Testis (tissue), 5 donors: ENCODE data around the gene NEU1. TPM values are rescaled to one million over a fixed set of nuclear protein-coding genes. Genes with fewer than 3 reads are reported as not detected.
"Not testable (repeated sequence)": the region's sequence is repeated elsewhere in the genome, so short reads cannot be mapped to it uniquely, and the experiment has no call there.

Experiments used
- DNase-seq: peaks from one replicate; pipeline ENCODE4 v3.0.0-alpha.2; 2019
- H3K27ac ChIP-seq, 2 donors: fragments of 200-600 bp; sonication (generic); one replicate each; pipeline ENCODE4 v1.5.1; 2019
- H3K27me3 ChIP-seq: fragments of 200-600 bp; sonication (generic); one replicate; pipeline ENCODE4 v1.5.1; 2019
- H3K36me3 ChIP-seq: fragments of 200-600 bp; sonication (generic); one replicate; pipeline ENCODE4 v1.5.1; 2017; ENCODE audit warnings: low read depth; ENCODE audit errors: missing control alignments
- H3K4me1 ChIP-seq: fragments of 200-600 bp; sonication (generic); one replicate; pipeline ENCODE4 v1.5.1; 2019
- H3K4me3 ChIP-seq, 2 donors: fragments of 200-600 bp; sonication (generic); one replicate each; pipeline ENCODE4 v1.5.1; 2017 to 2019
- H3K9me3 ChIP-seq: fragments of 200-600 bp; sonication (generic); one replicate; pipeline ENCODE4 v1.5.1; 2017
- POLR2A ChIP-seq: fragments of 450-650 bp; IDR thresholded peaks from one replicate; pipeline ENCODE4 v1.6.1; 2017; ENCODE audit warnings: antibody characterized with exemption, mild to moderate bottlenecking, moderate library complexity
- WGBS, 2 donors: methylation state at CpG; one replicate each; pipeline ENCODE4 v1.1.5; 2018; 5-methylcytosine and 5-hydroxymethylcytosine counted together
- intact Hi-C: fragments of 100-400 bp; cut with DNase I; formaldehyde crosslinking; loops from one replicate; pipeline ENCODE4 v1.15.1; 2023; ENCODE audit warnings: low total_unique reads
- long read RNA-seq, 2 donors: transcript quantifications; one replicate each; lab custom pipeline, GENCODE V29; 2026
- polyA plus RNA-seq: library from polyadenylated mRNA; stranded (reverse); fragments of 350-450 nt; fragmentation: Illumina TruSeq; extraction: RNeasy Lipid Tissue Mini Kit (QIAGEN cat#74804); gene quantifications from one replicate; pipeline ENCODE4 v1.2.3, GENCODE V29; 2014; ENCODE audit warnings: low read depth, low replicate concordance; ENCODE audit not compliant: insufficient read depth
- total RNA-seq, 2 donors: library from RNA; depleted of rRNA; stranded (reverse); fragments of >200 nt; gene quantifications; one replicate each; pipeline ENCODE4 v1.2.3, GENCODE V29; 2016
- TF ChIP-seq, protein P1 (sequence below), 3 experiments: fragments of 450-650 bp in 2 of 3; fragments of 200-600 bp in 1 of 3; sonication (generic) in 1 of 3; IDR thresholded peaks; one replicate each; pipeline ENCODE4 v1.5.1; 2016 to 2019; ENCODE audit warnings: antibody characterized with exemption in 3 of 3, mild to moderate bottlenecking in 2 of 3, moderate library complexity in 1 of 3

The NEU1 gene
- total RNA-seq (10 to 100 TPM; 31.7 to 65.9 TPM), polyA plus RNA-seq (27.4 TPM)
- long read RNA-seq, donor 1, transcript NEU1-206 (6 exons, 2,045 nt): major isoform, 24 of 30 reads
- long read RNA-seq, donor 1, partial matches to known transcripts: 6 of 30 reads
- long read RNA-seq, donor 1, other reads (novel, unspliced or antisense): 0 of 30 reads
- long read RNA-seq, donor 2, full-length matches to known transcripts: 19 of 24 reads
- long read RNA-seq, donor 2, partial matches to known transcripts: 5 of 24 reads
- long read RNA-seq, donor 2, other reads (novel, unspliced or antisense): 0 of 24 reads

DNA sequence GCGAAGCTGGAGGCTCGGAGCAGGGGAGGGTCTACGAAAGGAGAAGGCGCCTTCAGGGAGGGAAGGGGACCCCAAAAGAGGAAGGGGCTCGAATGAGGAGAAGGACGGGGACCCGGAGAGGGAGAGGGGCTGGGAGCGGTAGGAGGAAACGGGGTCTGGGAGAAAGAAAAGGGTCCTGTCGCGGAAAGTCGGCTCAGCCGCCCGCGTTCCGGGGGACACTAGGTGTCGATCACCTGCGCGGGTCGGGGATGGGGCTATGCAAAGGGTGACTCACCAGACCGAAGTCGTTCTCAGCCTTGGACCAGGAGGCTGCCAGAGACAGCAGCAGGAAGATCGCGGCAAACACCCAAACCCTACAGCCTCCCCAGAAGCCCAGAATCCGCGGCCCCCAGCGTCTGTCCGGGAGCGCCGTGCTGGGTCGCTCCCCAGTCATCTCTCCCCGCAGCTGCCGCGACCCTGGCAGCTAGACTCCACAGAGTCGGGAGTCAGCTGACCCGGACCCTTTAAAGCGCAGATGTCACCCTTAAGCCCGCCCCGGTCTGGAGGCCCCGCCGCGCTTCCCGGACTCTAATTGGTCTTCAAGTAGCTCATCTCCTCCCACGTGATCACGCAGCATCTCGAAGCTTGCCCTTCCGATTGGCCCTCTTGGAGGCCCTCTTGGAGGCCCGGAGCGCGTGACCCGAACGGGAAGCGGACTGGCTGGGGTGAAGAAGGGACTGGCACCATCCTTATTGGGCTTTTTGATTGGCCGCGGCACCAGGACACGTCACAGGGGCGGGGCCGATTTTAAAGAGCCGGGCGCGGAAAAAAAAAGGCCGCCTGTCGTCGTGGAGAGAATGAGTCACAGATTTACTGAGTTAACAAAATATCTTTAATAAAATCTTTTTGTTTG is at the start of gene NEU1:
Gene NEU1, minus strand, starts transcription at position 478 of the 892 bp plus-strand sequence. Its CDS starts 45 bp downstream, at position 433.
- H3K4me1 ChIP-seq: peaks cover 18% of the 10 kb centered on the region
- WGBS, 2 donors: 0 to 1% methylated on average over 59 to 64 of the region's 64 CpGs

DNA sequence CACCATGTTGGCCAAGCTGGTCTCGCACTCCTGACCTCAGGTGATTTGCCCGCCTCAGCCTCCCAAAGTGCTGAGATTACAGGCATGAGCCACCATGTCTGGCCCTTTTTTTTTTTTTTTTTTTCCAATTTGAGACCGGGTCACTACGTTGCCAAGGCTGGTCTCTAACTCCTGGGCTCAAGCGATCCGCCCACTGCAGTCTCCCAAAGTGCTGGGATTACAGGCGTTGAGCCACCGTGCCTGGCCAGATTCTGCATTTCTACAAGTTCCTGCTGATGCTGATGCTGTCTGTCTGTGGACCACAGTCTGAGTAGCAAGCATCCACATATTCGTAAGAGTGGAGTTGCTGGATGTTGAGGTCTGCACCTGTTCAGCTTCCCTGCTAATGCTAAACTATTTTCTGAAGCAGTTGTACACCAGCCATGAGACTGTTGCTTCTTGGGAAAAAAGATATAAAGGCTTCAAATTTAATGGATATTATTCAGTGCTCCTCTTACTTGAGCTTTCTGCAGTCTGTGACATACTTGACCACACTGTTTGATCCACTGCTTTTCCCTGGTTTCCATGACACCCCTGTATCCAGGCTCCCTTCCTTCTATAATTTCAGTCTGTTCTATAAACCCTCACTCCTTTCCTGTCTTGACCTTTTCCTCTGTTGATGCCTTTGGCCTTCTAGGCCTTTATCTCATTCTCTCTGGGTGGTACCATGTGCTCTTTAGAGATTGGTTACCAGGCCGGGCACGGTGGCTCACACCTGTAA is 49.4 kb upstream of the NEU1 start:
- H3K36me3 ChIP-seq: no peaks in the 10 kb centered on the region

More for the DNA sequence above, at the start of gene NEU1:
- intact Hi-C loops: no loop called here
- Histone ChIP-seq H3K27me3 (no peaks in the 10 kb centered on the region), H3K9me3 (no peaks in the 10 kb centered on the region), H3K36me3 (no peaks in the 10 kb centered on the region), H3K27ac (peak within 1 kb of the TSS; percentile 82 to 93), H3K4me3 (peak within 1 kb of the TSS; percentile 62 to 88)
- TF ChIP-seq, protein P1, sequence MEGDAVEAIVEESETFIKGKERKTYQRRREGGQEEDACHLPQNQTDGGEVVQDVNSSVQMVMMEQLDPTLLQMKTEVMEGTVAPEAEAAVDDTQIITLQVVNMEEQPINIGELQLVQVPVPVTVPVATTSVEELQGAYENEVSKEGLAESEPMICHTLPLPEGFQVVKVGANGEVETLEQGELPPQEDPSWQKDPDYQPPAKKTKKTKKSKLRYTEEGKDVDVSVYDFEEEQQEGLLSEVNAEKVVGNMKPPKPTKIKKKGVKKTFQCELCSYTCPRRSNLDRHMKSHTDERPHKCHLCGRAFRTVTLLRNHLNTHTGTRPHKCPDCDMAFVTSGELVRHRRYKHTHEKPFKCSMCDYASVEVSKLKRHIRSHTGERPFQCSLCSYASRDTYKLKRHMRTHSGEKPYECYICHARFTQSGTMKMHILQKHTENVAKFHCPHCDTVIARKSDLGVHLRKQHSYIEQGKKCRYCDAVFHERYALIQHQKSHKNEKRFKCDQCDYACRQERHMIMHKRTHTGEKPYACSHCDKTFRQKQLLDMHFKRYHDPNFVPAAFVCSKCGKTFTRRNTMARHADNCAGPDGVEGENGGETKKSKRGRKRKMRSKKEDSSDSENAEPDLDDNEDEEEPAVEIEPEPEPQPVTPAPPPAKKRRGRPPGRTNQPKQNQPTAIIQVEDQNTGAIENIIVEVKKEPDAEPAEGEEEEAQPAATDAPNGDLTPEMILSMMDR (IDR thresholded peaks at IDR 0.05): peak in 1 of 3 experiments; percentile 25
- TF ChIP-seq POLR2A: peak; percentile 97
- DNase-seq: peak; percentile 100

GRCh38 chr6:31909298-31909697 is 46.7 kb upstream of the NEU1 start:
- H3K27me3 ChIP-seq, H3K4me1 ChIP-seq, H3K27ac ChIP-seq, H3K36me3 ChIP-seq, H3K4me3 ChIP-seq, H3K9me3 ChIP-seq, DNase-seq, intact Hi-C loops: not testable (repeated sequence)
- WGBS, 2 donors: 89 to 90% methylated on average over 7 of the region's 7 CpGs

More for the DNA sequence above, 49.4 kb upstream of the NEU1 start:
- TF ChIP-seq, protein P1 (IDR thresholded peaks at IDR 0.05): no peak
- intact Hi-C loops: no loop called here
- WGBS, 2 donors: 81 to 85% methylated on average over 11 of the region's 11 CpGs
- Histone ChIP-seq H3K4me1 (no peaks in the 10 kb centered on the region), H3K9me3 (no peaks in the 10 kb centered on the region), H3K27me3 (no peaks in the 10 kb centered on the region), H3K4me3 (no peak overlapping the region), H3K27ac (no peak overlapping the region)
- DNase-seq: no peak

- intact Hi-C loops: no loop called here
Measured at GRCh38 chr6:31908791-31909190, 46.2 kb upstream of the NEU1 start.

GRCh38 chr6:31908255-31908654 is 45.6 kb upstream of the NEU1 start:
- H3K4me3 ChIP-seq, H3K9me3 ChIP-seq, H3K36me3 ChIP-seq, DNase-seq, H3K27me3 ChIP-seq, H3K27ac ChIP-seq, intact Hi-C loops: not testable (repeated sequence)
- peaks cover 17% of the 10 kb centered on the region for H3K4me1 ChIP-seq
- whole genome bisulfite sequencing, 2 donors: 86 to 88% methylated on average over 5 of the region's 5 CpGs

More at GRCh38 chr6:31908791-31909190, 46.2 kb upstream of the NEU1 start:
- Histone ChIP-seq H3K27me3 (no peaks in the 10 kb centered on the region), H3K27ac (no peak overlapping the region), H3K4me1 (peaks cover 11% of the 10 kb centered on the region), H3K36me3 (no peaks in the 10 kb centered on the region), H3K9me3 (no peaks in the 10 kb centered on the region), H3K4me3 (no peak overlapping the region)
- TF ChIP-seq, protein P1 (IDR thresholded peaks at IDR 0.05): no peak
- no peak for TF ChIP-seq POLR2A
- DNase-seq: no peak
- WGBS, 2 donors: 69 to 72% methylated on average over 4 of the region's 4 CpGs
